H1 (cell line): Measurements from ENCODE around the gene C21orf58. TPM values are rescaled to one million over a fixed set of nuclear protein-coding genes. Genes with fewer than 3 reads are reported as not detected.

Source experiments
- CTCF ChIA-PET: fragments of 300-600 bp; sonication (Branson Sonifier 250); formaldehyde crosslinking; loops from one replicate; lab custom pipeline; 2021; ENCODE audit not compliant: partially characterized antibody; lab: Charles Lee
- POLR2A ChIA-PET: fragments of 300-600 bp; sonication (Branson Sonifier 250); formaldehyde crosslinking; loops from one replicate; lab custom pipeline; 2021; ENCODE audit warnings: inconsistent platforms; ENCODE audit not compliant: partially characterized antibody; lab: Charles Lee
- DNase-seq, 2 experiments: peaks; one replicate each; pipeline versions ENCODE4 v3.0.0 to v3.0.0-alpha.2; 2010 to 2022; ENCODE audit warnings: low spot score in 2 of 2, low read depth in 1 of 2, mixed read lengths in 1 of 2
- FAIRE-seq: peaks from 2 replicates; lab custom pipeline; 2011; peaks lifted over from hg19 to GRCh38; lab: Jason Lieb, UNC
- H2AFZ ChIP-seq: 2 replicates; pipeline ENCODE4 v1.8.1; 2012; ENCODE audit warnings: low read length, inconsistent platforms
- H2AK5ac ChIP-seq: 2 replicates; pipeline ENCODE4 v1.6.1; 2013; ENCODE audit warnings: low read depth, low read length
- H2BK120ac ChIP-seq: replicated peaks from 2 replicates; pipeline ENCODE3; 2013; ENCODE audit warnings: low read depth, low read length, inconsistent platforms
- H2BK12ac ChIP-seq: 2 replicates; pipeline ENCODE4 v1.6.1; 2013; ENCODE audit warnings: low read depth, low read length
- H2BK15ac ChIP-seq: 2 replicates; pipeline ENCODE4 v1.6.1; 2013; ENCODE audit warnings: low read length
- H2BK20ac ChIP-seq: 2 replicates; pipeline ENCODE4 v1.6.1; 2013; ENCODE audit warnings: low read length
- H2BK5ac ChIP-seq: 2 replicates; pipeline ENCODE4 v1.6.1; 2013; ENCODE audit warnings: low read depth, low read length
- H3K14ac ChIP-seq: 2 replicates; pipeline ENCODE4 v1.6.1; 2013; ENCODE audit warnings: inconsistent platforms; ENCODE audit not compliant: insufficient read length
- H3K18ac ChIP-seq: 2 replicates; pipeline ENCODE4 v1.6.1; 2013; ENCODE audit warnings: low read length; ENCODE audit errors: extremely low read depth
- H3K23ac ChIP-seq: 2 replicates; pipeline ENCODE4 v1.6.1; 2013; ENCODE audit warnings: inconsistent platforms; ENCODE audit not compliant: insufficient read length
- H3K23me2 ChIP-seq: 2 replicates; pipeline ENCODE4 v1.6.1; 2013; ENCODE audit warnings: low read depth, low read length
- H3K27ac ChIP-seq: 2 replicates; pipeline ENCODE4 v1.6.1; 2011; ENCODE audit warnings: low read depth, low read length, inconsistent platforms
- H3K27me3 ChIP-seq, 4 experiments: replicated peaks in 1 of 4; 1 replicate in 1 of 4; 2 replicates in 3 of 4; pipeline versions ENCODE4 v1.6.1 to v1.8.1; 2011 to 2013; ENCODE audit warnings: low read length in 3 of 4, mild to moderate bottlenecking in 3 of 4, inconsistent platforms in 2 of 4, mixed read lengths in 2 of 4, moderate library complexity in 1 of 4; ENCODE audit not compliant: control insufficient read depth in 3 of 4, insufficient read depth in 3 of 4; ENCODE audit errors: extremely low read depth in 1 of 4
- H3K36me3 ChIP-seq, 4 experiments: 2 replicates each; pipeline versions ENCODE4 v1.6.1 to v1.8.1; 2011 to 2013; ENCODE audit warnings: mild to moderate bottlenecking in 4 of 4, low read length in 3 of 4, moderate library complexity in 2 of 4, control low read depth in 1 of 4, inconsistent platforms in 1 of 4; ENCODE audit not compliant: insufficient read depth in 4 of 4, control insufficient read depth in 2 of 4
- H3K4ac ChIP-seq: replicated peaks from 2 replicates; pipeline ENCODE3; 2013; ENCODE audit warnings: low read length, low read depth, mixed read lengths, inconsistent platforms; ENCODE audit not compliant: insufficient read length
- H3K4me1 ChIP-seq, 4 experiments: replicated peaks in 1 of 4; 1 replicate in 1 of 4; 2 replicates in 3 of 4; pipeline versions ENCODE4 v1.6.1 to v1.8.1; 2011 to 2013; ENCODE audit warnings: low read length in 3 of 4, inconsistent platforms in 2 of 4, mixed read lengths in 1 of 4; ENCODE audit not compliant: insufficient read depth in 4 of 4, control insufficient read depth in 3 of 4
- H3K4me2 ChIP-seq, 2 experiments: 2 replicates each; pipeline versions ENCODE4 v1.6.1 to v1.8.1; 2011 to 2013; ENCODE audit warnings: low read depth in 2 of 2, low read length in 2 of 2, control low read depth in 1 of 2, inconsistent platforms in 1 of 2, mild to moderate bottlenecking in 1 of 2; ENCODE audit not compliant: insufficient read depth in 1 of 2
- H3K4me3 ChIP-seq, 4 experiments: fragments of 200-600, 300-600 bp in 1 of 4; sonication (generic), shearing (Covaris generic), sonication (Bioruptor Twin) in 1 of 4; 2 replicates each; pipeline versions ENCODE4 v1.5.1 to v1.8.1; 2011 to 2016; ENCODE audit warnings: low read length in 4 of 4, low read depth in 3 of 4, control low read depth in 2 of 4, inconsistent platforms in 2 of 4, mild to moderate bottlenecking in 2 of 4, mixed read lengths in 1 of 4, moderate library complexity in 1 of 4; ENCODE audit not compliant: insufficient read depth in 2 of 4; ENCODE audit errors: extremely low read depth in 1 of 4
- H3K56ac ChIP-seq: replicated peaks from 2 replicates; pipeline ENCODE3; 2013; ENCODE audit warnings: low read depth, mild to moderate bottlenecking, mixed read lengths, low read length, inconsistent platforms; ENCODE audit not compliant: insufficient read length
- H3K79me1 ChIP-seq: 2 replicates; pipeline ENCODE4 v1.6.1; 2013; ENCODE audit warnings: low read depth, low read length, control low read depth
- H3K79me2 ChIP-seq, 2 experiments: 2 replicates each; pipeline versions ENCODE4 v1.6.1 to v1.8.1; 2012 to 2013; ENCODE audit warnings: low read length in 2 of 2, mild to moderate bottlenecking in 2 of 2, inconsistent platforms in 1 of 2; ENCODE audit not compliant: insufficient read depth in 2 of 2, control insufficient read depth in 1 of 2
- H3K9ac ChIP-seq, 4 experiments: replicated peaks in 1 of 4; 1 replicate in 1 of 4; 2 replicates in 3 of 4; pipeline versions ENCODE4 v1.6.1 to v1.8.1; 2011 to 2013; ENCODE audit warnings: low read depth in 3 of 4, low read length in 3 of 4, control low read depth in 2 of 4, mild to moderate bottlenecking in 2 of 4, moderate library complexity in 2 of 4, inconsistent platforms in 1 of 4; ENCODE audit errors: extremely low read depth in 1 of 4
- H3K9me3 ChIP-seq, 2 experiments: 2 replicates each; pipeline versions ENCODE4 v1.6.1 to v1.8.1; 2012 to 2013; ENCODE audit warnings: mild to moderate bottlenecking in 2 of 2, moderate library complexity in 2 of 2, control low read depth in 1 of 2, inconsistent platforms in 1 of 2, low read depth in 1 of 2, low read length in 1 of 2, mixed read lengths in 1 of 2; ENCODE audit not compliant: insufficient read depth in 2 of 2
- H4K20me1 ChIP-seq, 2 experiments: replicated peaks in 1 of 2; 2 replicates each; pipeline versions ENCODE3 to v1.8.1; 2011 to 2013; ENCODE audit warnings: inconsistent platforms in 2 of 2, low read length in 2 of 2, mild to moderate bottlenecking in 1 of 2; ENCODE audit not compliant: insufficient read depth in 2 of 2, control insufficient read depth in 1 of 2
- H4K5ac ChIP-seq: 2 replicates; pipeline ENCODE4 v1.6.1; 2013; ENCODE audit warnings: low read length, low read depth, mixed read lengths, inconsistent platforms; ENCODE audit not compliant: insufficient read length
- H4K8ac ChIP-seq: 2 replicates; pipeline ENCODE4 v1.8.0; 2013; ENCODE audit warnings: mild to moderate bottlenecking, moderate library complexity, low read length, inconsistent platforms; ENCODE audit not compliant: insufficient read depth; ENCODE audit errors: extremely low read depth
- H4K91ac ChIP-seq: replicated peaks from 2 replicates; pipeline ENCODE3; 2013; ENCODE audit warnings: low read length, mixed read lengths, inconsistent platforms; ENCODE audit not compliant: insufficient read length
- JUND ChIP-seq: IDR thresholded peaks from 2 replicates; pipeline ENCODE4 v1.6.1; 2011; ENCODE audit warnings: mild to moderate bottlenecking, improper control_type of control experiment, low read length
- NANOG ChIP-seq: IDR thresholded peaks from 2 replicates; pipeline ENCODE4 v1.6.1; 2011; ENCODE audit warnings: low read length, low read depth, mild to moderate bottlenecking, inconsistent platforms; ENCODE audit not compliant: insufficient read depth, poor library complexity, severe bottlenecking
- WGBS, 2 experiments: shearing (Covaris generic) in 1 of 2; methylation state at CpG; one replicate each; pipeline versions ENCODE4 v1.1.6 to v1.1.7; 2013 to 2015; ENCODE audit warnings: low lambda C conversion rate in 2 of 2, mixed read lengths in 2 of 2, inconsistent platforms in 1 of 2, low coverage in 1 of 2, missing lambda C conversion rate in 1 of 2; ENCODE audit not compliant: insufficient replicate concordance in 2 of 2, insufficient coverage in 1 of 2, insufficient read length in 1 of 2; ENCODE audit errors: extremely low coverage in 1 of 2, missing lambda C conversion rate in 1 of 2; 5-methylcytosine and 5-hydroxymethylcytosine counted together
- polyA plus RNA-seq, 7 experiments: library from polyadenylated mRNA; depleted of rRNA in 3 of 7; stranded (reverse) in 5 of 7; unstranded in 2 of 7; fragments of >200 nt in 5 of 7; fragments of 200-250 nt in 2 of 7; gene quantifications; 1 replicate in 5 of 7; 2 replicates in 1 of 7; 4 replicates in 1 of 7; pipeline versions ENCODE4 v1.2.1 to v1.2.3, GENCODE V29; 2011 to 2013; ENCODE audit warnings: missing spikeins in 2 of 7, mixed read lengths in 2 of 7
- total RNA-seq: library from RNA; stranded (reverse); fragmentation: NEBNext Ultra II Directional; extraction: Animal tissue kit (Norgen Biotek cat#: 25700); gene quantifications from 2 replicates; pipeline ENCODE4 v1.2.1, GENCODE V29; 2021

Gene C21orf58
- total and polyA plus RNA-seq, 2 of the 8 experiments (the other 6 are each of a cell fraction or from before 2014, with no cell fraction given): 13.8 to 26.1 TPM

DNA sequence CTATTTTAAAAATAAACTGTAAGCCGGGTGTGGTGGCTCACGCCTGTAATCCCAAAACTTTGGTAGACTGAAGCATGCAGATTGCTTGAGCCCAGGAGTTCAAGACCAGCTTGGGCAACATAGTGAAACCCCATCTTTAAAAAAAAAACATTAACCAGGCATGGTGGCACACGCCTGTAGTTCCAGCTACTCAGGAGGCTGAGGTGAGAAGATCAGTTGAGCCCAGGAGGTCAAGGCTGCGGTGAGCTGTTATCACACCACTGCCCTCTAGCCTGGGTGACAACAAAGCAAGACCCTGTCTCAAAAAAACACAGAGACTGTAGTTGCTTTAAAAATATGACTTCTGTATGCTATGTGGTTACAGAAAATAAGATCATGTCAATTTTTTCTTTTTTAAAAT is 70.8 kb downstream of the C21orf58 start:
- no peak overlapping the region for H3K4me2 ChIP-seq
- no peak overlapping the region for H2BK12ac ChIP-seq
- no peaks in the 10 kb centered on the region for H3K4me1 ChIP-seq
- H3K79me2 ChIP-seq: no peaks in the 10 kb centered on the region
- no peak overlapping the region for H2BK20ac ChIP-seq
- H4K20me1 ChIP-seq: peaks cover 5 to 9% of the 10 kb centered on the region in 2 experiments
- no peak overlapping the region for H3K23ac ChIP-seq
- no peak overlapping the region for H2BK15ac ChIP-seq
- no peaks in the 10 kb centered on the region for H3K23me2 ChIP-seq
- WGBS, 2 experiments: 93% methylated on average over 4 of the region's 4 CpGs; no CpG with 5 or more reads in 1 of the 2 experiments
- H4K91ac ChIP-seq: no peak overlapping the region
- TF ChIP-seq JUND: no peak
- TF ChIP-seq NANOG: no peak
- no peaks in the 10 kb centered on the region for H3K9me3 ChIP-seq
- H4K5ac ChIP-seq: no peak overlapping the region
- H3K36me3 ChIP-seq: peaks cover 13 to 91% (median 52%) of the 10 kb centered on the region in 4 experiments
- FAIRE-seq (no peak), DNase-seq (no peak)
- H2AK5ac ChIP-seq: no peak overlapping the region
- no peak overlapping the region for H2BK5ac ChIP-seq
- H3K4ac ChIP-seq: no peak overlapping the region
- H3K27ac ChIP-seq: no peak overlapping the region
- H3K27me3 ChIP-seq: no peaks in the 10 kb centered on the region
- no peak overlapping the region for H2AFZ ChIP-seq
- H3K9ac ChIP-seq: no peak overlapping the region
- H3K4me3 ChIP-seq: no peak overlapping the region
- H4K8ac ChIP-seq: no peak overlapping the region
- ChIA-PET CTCF (interaction anchor here (0.7 to 2.0 kb wide), 9 partner anchors 22 to 106 kb away, joined by 3 to 6 read pairs (median 3); no protein-coding TSS in a partner anchor), POLR2A (interaction anchor here (0.5 to 1.7 kb wide), 5 partner anchors 9 to 921 kb away, joined by 3 to 9 read pairs (median 3); no protein-coding TSS in a partner anchor)
- H2BK120ac ChIP-seq: no peak overlapping the region
- H3K56ac ChIP-seq: no peak overlapping the region
- no peak overlapping the region for H3K18ac ChIP-seq
- no peak overlapping the region for H3K14ac ChIP-seq
- H3K79me1 ChIP-seq: no peaks in the 10 kb centered on the region

Other genes starting within 250 kb of the C21orf58 start
- gene COL6A2, start 225.8 kb downstream of the C21orf58 start, total RNA-seq: 60.6 and 62.7 TPM in 2 replicates
- 60.1 and 79.2 TPM in 2 replicates for gene COL6A2, start 225.8 kb downstream of the C21orf58 start, polyA plus RNA-seq (2011; rRNA removed)
- gene FTCD, start 168.3 kb downstream of the C21orf58 start, total RNA-seq: 3.3 and 6.0 TPM in 2 replicates
- 4.9 and 7.3 TPM in 2 replicates for gene FTCD, start 168.3 kb downstream of the C21orf58 start, polyA plus RNA-seq (2011; rRNA removed)
- gene SPATC1L, start 139.4 kb downstream of the C21orf58 start, total RNA-seq: 49.4 and 50.0 TPM in 2 replicates
- 24.9 and 44.8 TPM in 2 replicates for gene SPATC1L, start 139.4 kb downstream of the C21orf58 start, polyA plus RNA-seq (2011; rRNA removed)
- 96.1 and 102 TPM in 2 replicates for gene LSS, start 95.1 kb downstream of the C21orf58 start, total RNA-seq
- 123 and 139 TPM in 2 replicates for gene LSS, start 95.1 kb downstream of the C21orf58 start, polyA plus RNA-seq (2011; rRNA removed)
- 119 and 124 TPM in 2 replicates for gene MCM3AP, start 38.3 kb downstream of the C21orf58 start, total RNA-seq
- 37.2 and 65.4 TPM in 2 replicates for gene MCM3AP, start 38.3 kb downstream of the C21orf58 start, polyA plus RNA-seq (2011; rRNA removed)
- gene YBEY, start 37.5 kb downstream of the C21orf58 start, total RNA-seq: 26.6 and 26.9 TPM in 2 replicates
- 23.7 and 31.9 TPM in 2 replicates for gene YBEY, start 37.5 kb downstream of the C21orf58 start, polyA plus RNA-seq (2011; rRNA removed)
- gene PCNT, start 286 bp upstream of the C21orf58 start, total RNA-seq: 39.5 and 45.1 TPM in 2 replicates
- 9.9 and 12.0 TPM in 2 replicates for gene PCNT, start 286 bp upstream of the C21orf58 start, polyA plus RNA-seq (2011; rRNA removed)
- 24.4 and 27.1 TPM in 2 replicates for gene DIP2A, start 135.0 kb upstream of the C21orf58 start, total RNA-seq
- 16.0 and 23.2 TPM in 2 replicates for gene DIP2A, start 135.0 kb upstream of the C21orf58 start, polyA plus RNA-seq (2011; rRNA removed)